ENCODE results near the gene DTNA.
"Not testable (repeated sequence)": the region's sequence is repeated elsewhere in the genome, so short reads cannot be mapped to it uniquely, and the experiment has no call there.

Gene DTNA

GRCh38 chr18:34887881-34888580 is 177.9 kb downstream of the DTNA start:
- no peak for FAIRE-seq
- DNase-seq (ENCODE audit: insufficient read length), result no peak
- TF ChIP-seq POLR2AphosphoS5 (IDR thresholded peaks at IDR 0.05; ENCODE audit: low read depth, low read length) (no peak), POLR2A (IDR thresholded peaks at IDR 0.05; ENCODE audit: low read depth, low read length) (no peak), TAF1 (IDR thresholded peaks at IDR 0.05; ENCODE audit: borderline replicate concordance, low read depth, low read length) (no peak)

- no peak for TF ChIP-seq POLR2AphosphoS5 (IDR thresholded peaks at IDR 0.05; ENCODE audit: low read depth, low read length)
- DNase-seq (ENCODE audit: insufficient read length) (no peak), FAIRE-seq (no peak)
Observed at GRCh38 chr18:34890486-34891085, 180.5 kb downstream of the DTNA start.

GRCh38 chr18:34892379-34892778 is 182.3 kb downstream of the DTNA start:
- TF ChIP-seq POLR2AphosphoS5 (IDR thresholded peaks at IDR 0.05; ENCODE audit: low read depth, low read length) (no peak), POLR2A (IDR thresholded peaks at IDR 0.05; ENCODE audit: low read depth, low read length) (no peak), TAF1 (IDR thresholded peaks at IDR 0.05; ENCODE audit: borderline replicate concordance, low read depth, low read length) (no peak)
- FAIRE-seq (no peak), DNase-seq (ENCODE audit: insufficient read length) (no peak)

- TF ChIP-seq TAF1 (IDR thresholded peaks at IDR 0.05; ENCODE audit: borderline replicate concordance, low read depth, low read length) (no peak), POLR2A (IDR thresholded peaks at IDR 0.05; ENCODE audit: low read depth, low read length) (no peak), POLR2AphosphoS5 (IDR thresholded peaks at IDR 0.05; ENCODE audit: low read depth, low read length) (no peak)
- DNase-seq (ENCODE audit: insufficient read length), result no peak
- no peak for FAIRE-seq
Observed at GRCh38 chr18:34893239-34893638, 183.1 kb downstream of the DTNA start.

GRCh38 chr18:34901299-34901698 is 191.2 kb downstream of the DTNA start:
- no peak for FAIRE-seq
- DNase-seq (ENCODE audit: insufficient read length), result no peak
- TF ChIP-seq POLR2A (IDR thresholded peaks at IDR 0.05; ENCODE audit: low read depth, low read length) (no peak), TAF1 (IDR thresholded peaks at IDR 0.05; ENCODE audit: borderline replicate concordance, low read depth, low read length) (no peak)

- FAIRE-seq (no peak), DNase-seq (ENCODE audit: insufficient read length) (no peak)
- no peak for TF ChIP-seq POLR2AphosphoS5 (IDR thresholded peaks at IDR 0.05; ENCODE audit: low read depth, low read length)
- TF ChIP-seq POLR2A (IDR thresholded peaks at IDR 0.05; ENCODE audit: low read depth, low read length), result no peak
- TF ChIP-seq TAF1 (IDR thresholded peaks at IDR 0.05; ENCODE audit: borderline replicate concordance, low read depth, low read length), result no peak
Observed at GRCh38 chr18:34904994-34905393, 194.9 kb downstream of the DTNA start.

GRCh38 chr18:34906985-34907384 is 196.9 kb downstream of the DTNA start:
- not testable (repeated sequence) for DNase-seq (ENCODE audit: insufficient read length); FAIRE-seq

GRCh38 chr18:34909637-34910364 is 199.7 kb downstream of the DTNA start:
- FAIRE-seq, result no peak
- no peak for DNase-seq (ENCODE audit: insufficient read length)
- TF ChIP-seq POLR2A (IDR thresholded peaks at IDR 0.05; ENCODE audit: low read depth, low read length) (no peak), POLR2AphosphoS5 (IDR thresholded peaks at IDR 0.05; ENCODE audit: low read depth, low read length) (no peak), TAF1 (IDR thresholded peaks at IDR 0.05; ENCODE audit: borderline replicate concordance, low read depth, low read length) (no peak)

- no peak for FAIRE-seq
- DNase-seq (ENCODE audit: insufficient read length), result no peak
- TF ChIP-seq TAF1 (IDR thresholded peaks at IDR 0.05; ENCODE audit: borderline replicate concordance, low read depth, low read length) (no peak), POLR2A (IDR thresholded peaks at IDR 0.05; ENCODE audit: low read depth, low read length) (no peak), POLR2AphosphoS5 (IDR thresholded peaks at IDR 0.05; ENCODE audit: low read depth, low read length) (no peak)
Observed at GRCh38 chr18:34911081-34911480, 201.0 kb downstream of the DTNA start.

- TF ChIP-seq POLR2AphosphoS5 (IDR thresholded peaks at IDR 0.05; ENCODE audit: low read depth, low read length) (no peak), TAF1 (IDR thresholded peaks at IDR 0.05; ENCODE audit: borderline replicate concordance, low read depth, low read length) (no peak), POLR2A (IDR thresholded peaks at IDR 0.05; ENCODE audit: low read depth, low read length) (no peak)
- no peak for DNase-seq (ENCODE audit: insufficient read length)
- no peak for FAIRE-seq
Observed at GRCh38 chr18:34911661-34912384, 201.7 kb downstream of the DTNA start.

GRCh38 chr18:34913837-34914661 is 204.0 kb downstream of the DTNA start:
- FAIRE-seq, result no peak
- TF ChIP-seq POLR2A (IDR thresholded peaks at IDR 0.05; ENCODE audit: low read depth, low read length), result no peak
- TF ChIP-seq TAF1 (IDR thresholded peaks at IDR 0.05; ENCODE audit: borderline replicate concordance, low read depth, low read length), result no peak
- no peak for TF ChIP-seq POLR2AphosphoS5 (IDR thresholded peaks at IDR 0.05; ENCODE audit: low read depth, low read length)
- no peak for DNase-seq (ENCODE audit: insufficient read length)

All from GM12892 (cell line).